Caco-2 (cell line): ENCODE data around the gene SLC25A33. TPM values are rescaled to one million over a fixed set of nuclear protein-coding genes. Genes with fewer than 3 reads are reported as not detected.

Experiments
- BruUV-seq: library from RNA; stranded (reverse); fragments of 400-500 nt; replicated peaks from 2 replicates; lab custom pipeline; 2021; lab: Mats Ljungman, UMichigan
- CTCF ChIA-PET: fragments of 300-600 bp; sonication (Branson Sonifier 250); formaldehyde crosslinking; loops from one replicate; lab custom pipeline; 2022; ENCODE audit warnings: antibody characterized with exemption; lab: Charles Lee
- POLR2A ChIA-PET: fragments of 300-600 bp; sonication (Branson Sonifier 250); formaldehyde crosslinking; loops from one replicate; lab custom pipeline; 2022; ENCODE audit warnings: antibody characterized with exemption; lab: Charles Lee
- DNase-seq, 2 experiments: peaks; one replicate each; pipeline versions ENCODE4 v3.0.0 to v3.0.0-alpha.2; 2020 to 2022
- H3K27me3 ChIP-seq: replicated peaks from 2 replicates; pipeline ENCODE4 v1.6.0; 2011; ENCODE audit warnings: low read length; ENCODE audit not compliant: control insufficient read depth, insufficient read depth
- H3K36me3 ChIP-seq: 2 replicates; pipeline ENCODE4 v1.5.1; 2011; ENCODE audit warnings: low read length; ENCODE audit not compliant: control insufficient read depth, insufficient read depth
- H3K4me1 ChIP-seq: fragments of 250-450 bp; sonication (Bioruptor Pico); 2 replicates; pipeline ENCODE4 v1.5.1; 2020; ENCODE audit warnings: mild to moderate bottlenecking
- H3K4me3 ChIP-seq: 2 replicates; pipeline ENCODE4 v1.5.1; 2011; ENCODE audit warnings: low read depth, mild to moderate bottlenecking, control low read depth, low read length
- H3K9me3 ChIP-seq: fragments of 250-450 bp; sonication (Bioruptor Pico); 2 replicates; pipeline ENCODE4 v1.5.1; 2020; ENCODE audit warnings: mild to moderate bottlenecking, moderate library complexity
- H3K27ac Mint-ChIP-seq: one replicate; pipeline ENCODE4 v1.8.0; 2022; ENCODE audit warnings: mixed read lengths; ENCODE audit not compliant: unreplicated experiment
- H3K27me3 Mint-ChIP-seq: one replicate; pipeline ENCODE4 v1.8.0; 2022; ENCODE audit warnings: mixed read lengths; ENCODE audit not compliant: insufficient read depth, unreplicated experiment
- H3K36me3 Mint-ChIP-seq: one replicate; pipeline ENCODE4 v1.8.0; 2022; ENCODE audit warnings: mild to moderate bottlenecking, mixed read lengths; ENCODE audit not compliant: insufficient read depth, unreplicated experiment
- H3K4me1 Mint-ChIP-seq: one replicate; pipeline ENCODE4 v1.8.0; 2022; ENCODE audit warnings: low read depth, mixed read lengths; ENCODE audit not compliant: unreplicated experiment
- H3K4me3 Mint-ChIP-seq: one replicate; pipeline ENCODE4 v1.8.0; 2022; ENCODE audit warnings: mild to moderate bottlenecking, moderate library complexity, mixed read lengths; ENCODE audit not compliant: unreplicated experiment
- H3K9me3 Mint-ChIP-seq: one replicate; pipeline ENCODE4 v1.8.0; 2022; ENCODE audit warnings: mixed read lengths; ENCODE audit not compliant: unreplicated experiment
- CTCF ChIP-seq, 2 experiments: fragments of 200-600 bp in 1 of 2; IDR thresholded peaks; 1 replicate in 1 of 2; 2 replicates in 1 of 2; pipeline versions ENCODE4 v1.5.1 to v1.8.0; 2011 to 2022; ENCODE audit warnings: antibody characterized with exemption in 1 of 2, control low read depth in 1 of 2, inconsistent platforms in 1 of 2, low read depth in 1 of 2, low read length in 1 of 2, mild to moderate bottlenecking in 1 of 2, moderate library complexity in 1 of 2; ENCODE audit not compliant: insufficient read depth in 1 of 2, severe bottlenecking in 1 of 2, unreplicated experiment in 1 of 2
- intact Hi-C: fragments of 100-400 bp; cut with micrococcal nuclease; formaldehyde crosslinking; loops from one replicate; pipeline ENCODE4 v1.10.0; 2022; ENCODE audit not compliant: unreplicated experiment
- total RNA-seq: library from RNA; stranded (reverse); gene quantifications from 2 replicates; pipeline ENCODE4 v1.2.3, GENCODE V29; 2022

Gene SLC25A33
- total RNA-seq, 1 experiment from 2014 or later, result 11.2 TPM

- H3K27me3 ChIP-seq, result no peaks in the 10 kb centered on the region
- no peaks in the 10 kb centered on the region for H3K9me3 ChIP-seq
- H3K4me3 Mint-ChIP-seq, result no peak overlapping the region
- no peaks in the 10 kb centered on the region for H3K27me3 Mint-ChIP-seq
- H3K4me3 ChIP-seq, result no peak overlapping the region
- ChIA-PET CTCF (no interaction called here), POLR2A (no interaction called here)
- peaks cover 6% of the 10 kb centered on the region for H3K4me1 Mint-ChIP-seq
- DNase-seq, result no peak
- H3K36me3 Mint-ChIP-seq, result peaks cover 66% of the 10 kb centered on the region
- no peaks in the 10 kb centered on the region for H3K4me1 ChIP-seq
- no peak overlapping the region for H3K27ac Mint-ChIP-seq
- no TSS peak for BruUV-seq
- intact Hi-C loops, result loop anchor here (10.0 kb wide), 1 partner anchor 293 kb away; no protein-coding TSS in a partner anchor
- no peak for TF ChIP-seq CTCF (IDR thresholded peaks at IDR 0.05; ENCODE audit: insufficient read depth in 1 of 2, low read depth in 1 of 2, low read length in 1 of 2, severe bottlenecking in 1 of 2, unreplicated experiment in 1 of 2)
- no peaks in the 10 kb centered on the region for H3K9me3 Mint-ChIP-seq
- peaks cover 1% of the 10 kb centered on the region; the same call in 1 of the 2 replicates for H3K36me3 ChIP-seq
These were observed 38.2 kb downstream of the SLC25A33 start for GRCh38 chr1:9577423-9577822.

GRCh38 chr1:9580942-9581341, 41.7 kb downstream of the SLC25A33 start:
- no TSS peak for BruUV-seq
- H3K4me3 Mint-ChIP-seq, result no peak overlapping the region
- CTCF ChIA-PET, result no interaction called here
- peaks cover 1% of the 10 kb centered on the region; the same call in 1 of the 2 replicates for H3K36me3 ChIP-seq
- intact Hi-C loops, result no loop called here
- no peaks in the 10 kb centered on the region for H3K27me3 ChIP-seq
- H3K27ac Mint-ChIP-seq, result no peak overlapping the region
- H3K4me3 ChIP-seq, result no peak overlapping the region
- no peaks in the 10 kb centered on the region for H3K4me1 ChIP-seq
- no peaks in the 10 kb centered on the region for H3K27me3 Mint-ChIP-seq
- no peaks in the 10 kb centered on the region for H3K9me3 Mint-ChIP-seq
- POLR2A ChIA-PET, result no interaction called here
- TF ChIP-seq CTCF (IDR thresholded peaks at IDR 0.05; ENCODE audit: insufficient read depth in 1 of 2, low read depth in 1 of 2, low read length in 1 of 2, severe bottlenecking in 1 of 2, unreplicated experiment in 1 of 2), result no peak
- H3K36me3 Mint-ChIP-seq, result peaks cover 64% of the 10 kb centered on the region
- H3K9me3 ChIP-seq, result no peaks in the 10 kb centered on the region
- no peak for DNase-seq
- H3K4me1 Mint-ChIP-seq, result peaks cover 2% of the 10 kb centered on the region

- no peaks in the 10 kb centered on the region for H3K27me3 Mint-ChIP-seq
- ChIA-PET CTCF (no interaction called here), POLR2A (no interaction called here)
- Histone ChIP-seq H3K36me3 (no peaks in the 10 kb centered on the region), H3K9me3 (no peaks in the 10 kb centered on the region), H3K27me3 (no peaks in the 10 kb centered on the region), H3K4me3 (no peak overlapping the region), H3K4me1 (peaks cover 7% of the 10 kb centered on the region; the same call in 1 of the 2 replicates)
- peaks cover 34% of the 10 kb centered on the region for H3K36me3 Mint-ChIP-seq
- H3K27ac Mint-ChIP-seq, result no peak overlapping the region
- peaks cover 7% of the 10 kb centered on the region for H3K4me1 Mint-ChIP-seq
- TF ChIP-seq CTCF (IDR thresholded peaks at IDR 0.05; ENCODE audit: insufficient read depth in 1 of 2, low read depth in 1 of 2, low read length in 1 of 2, severe bottlenecking in 1 of 2, unreplicated experiment in 1 of 2), result no peak
- H3K4me3 Mint-ChIP-seq, result no peak overlapping the region
- no peaks in the 10 kb centered on the region for H3K9me3 Mint-ChIP-seq
- no TSS peak for BruUV-seq
- DNase-seq, result no peak
- intact Hi-C loops, result no loop called here
These were observed 47.0 kb downstream of the SLC25A33 start for GRCh38 chr1:9586147-9586766.
